ENCODE data around the gene ITSN1.

- TF ChIP-seq CTCF (IDR thresholded peaks at IDR 0.05), result no peak
- no peak for TF ChIP-seq POLR2AphosphoS5 (IDR thresholded peaks at IDR 0.05)
- TF ChIP-seq EP300 (IDR thresholded peaks at IDR 0.05), result no peak
- no peak for TF ChIP-seq POLR2A (IDR thresholded peaks at IDR 0.05)
These were observed 295.6 kb downstream of the ITSN1 start for GRCh38 chr21:33937931-33938339.
